SK-N-SH (cell line): Measurements from ENCODE around the gene KNSTRN.

Experiments used
- CHD2 ChIP-seq: fragments of 150-350 bp; IDR thresholded peaks from 2 replicates; pipeline ENCODE4 v1.6.1; 2018; ENCODE audit warnings: low read length; ENCODE audit not compliant: partially characterized antibody
- EP300 ChIP-seq, 2 experiments: IDR thresholded peaks; 2 replicates each; pipeline versions ENCODE4 v1.4.0 to v1.6.1; 2012; ENCODE audit warnings: borderline replicate concordance in 1 of 2, low read depth in 1 of 2, low read length in 1 of 2
- RCOR1 ChIP-seq: fragments of 150-350 bp; IDR thresholded peaks from 2 replicates; pipeline ENCODE4 v1.6.1; 2017; ENCODE audit warnings: antibody characterized with exemption, low read length
- RFX5 ChIP-seq: IDR thresholded peaks from 2 replicates; pipeline ENCODE4 v1.6.1; 2012; ENCODE audit warnings: mild to moderate bottlenecking, improper control_type of control experiment, low read length
- SIN3A ChIP-seq: IDR thresholded peaks from 2 replicates; pipeline ENCODE4 v1.6.1; 2012; ENCODE audit warnings: low read depth, mild to moderate bottlenecking, low read length, moderate library complexity, borderline replicate concordance
- SMC3 ChIP-seq: IDR thresholded peaks from 2 replicates; pipeline ENCODE4 v1.6.1; 2012; ENCODE audit warnings: low read depth, low read length, improper control_type of control experiment
- TAF1 ChIP-seq: IDR thresholded peaks from 2 replicates; pipeline ENCODE4 v1.6.1; 2012; ENCODE audit warnings: low read depth, mild to moderate bottlenecking, low read length, moderate library complexity, borderline replicate concordance
- TEAD4 ChIP-seq: IDR thresholded peaks from 2 replicates; pipeline ENCODE4 v1.4.0; 2012; ENCODE audit warnings: mild to moderate bottlenecking, borderline replicate concordance; ENCODE audit not compliant: insufficient read depth
- TF ChIP-seq, protein P1 (sequence below): fragments of 200-600 bp; sonication (generic); IDR thresholded peaks from 2 replicates; pipeline ENCODE4 v1.6.1; 2017; ENCODE audit warnings: antibody characterized with exemption, mild to moderate bottlenecking, moderate library complexity
- TF ChIP-seq, protein P2 (sequence below): IDR thresholded peaks from 2 replicates; pipeline ENCODE4 v1.4.0; 2012; ENCODE audit warnings: low read depth, borderline replicate concordance

DNA sequence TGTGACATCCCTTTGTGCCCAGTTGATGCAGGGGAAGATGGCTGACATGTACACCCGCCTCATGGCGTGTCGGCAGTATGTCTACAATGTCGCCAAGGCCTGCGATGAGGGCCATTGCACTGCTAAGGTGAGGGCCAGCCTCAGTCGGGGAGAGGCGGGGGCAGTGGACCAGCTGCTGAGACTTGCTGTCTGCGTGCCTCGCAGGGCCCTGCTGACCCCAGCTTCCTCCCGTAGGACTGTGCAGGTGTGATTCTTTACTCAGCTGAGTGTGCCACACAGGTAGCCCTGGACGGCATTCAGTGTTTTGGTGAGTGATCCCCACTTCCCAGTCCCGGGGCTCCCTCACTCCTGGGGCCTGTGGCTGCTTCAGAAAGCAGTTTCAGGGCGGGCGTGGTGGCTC, 33.5 kb downstream of the KNSTRN start:
- TF ChIP-seq TEAD4 (no peak), RFX5 (no peak), SMC3 (no peak), CHD2 (no peak), RCOR1 (no peak), SIN3A (no peak), TAF1 (no peak), EP300 (IDR thresholded peaks at IDR 0.05; ENCODE audit: borderline replicate concordance in 1 of 2, low read depth in 1 of 2, low read length in 1 of 2) (no peak)
- TF ChIP-seq, protein P1, sequence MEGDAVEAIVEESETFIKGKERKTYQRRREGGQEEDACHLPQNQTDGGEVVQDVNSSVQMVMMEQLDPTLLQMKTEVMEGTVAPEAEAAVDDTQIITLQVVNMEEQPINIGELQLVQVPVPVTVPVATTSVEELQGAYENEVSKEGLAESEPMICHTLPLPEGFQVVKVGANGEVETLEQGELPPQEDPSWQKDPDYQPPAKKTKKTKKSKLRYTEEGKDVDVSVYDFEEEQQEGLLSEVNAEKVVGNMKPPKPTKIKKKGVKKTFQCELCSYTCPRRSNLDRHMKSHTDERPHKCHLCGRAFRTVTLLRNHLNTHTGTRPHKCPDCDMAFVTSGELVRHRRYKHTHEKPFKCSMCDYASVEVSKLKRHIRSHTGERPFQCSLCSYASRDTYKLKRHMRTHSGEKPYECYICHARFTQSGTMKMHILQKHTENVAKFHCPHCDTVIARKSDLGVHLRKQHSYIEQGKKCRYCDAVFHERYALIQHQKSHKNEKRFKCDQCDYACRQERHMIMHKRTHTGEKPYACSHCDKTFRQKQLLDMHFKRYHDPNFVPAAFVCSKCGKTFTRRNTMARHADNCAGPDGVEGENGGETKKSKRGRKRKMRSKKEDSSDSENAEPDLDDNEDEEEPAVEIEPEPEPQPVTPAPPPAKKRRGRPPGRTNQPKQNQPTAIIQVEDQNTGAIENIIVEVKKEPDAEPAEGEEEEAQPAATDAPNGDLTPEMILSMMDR = no peak
- TF ChIP-seq, protein P2, sequence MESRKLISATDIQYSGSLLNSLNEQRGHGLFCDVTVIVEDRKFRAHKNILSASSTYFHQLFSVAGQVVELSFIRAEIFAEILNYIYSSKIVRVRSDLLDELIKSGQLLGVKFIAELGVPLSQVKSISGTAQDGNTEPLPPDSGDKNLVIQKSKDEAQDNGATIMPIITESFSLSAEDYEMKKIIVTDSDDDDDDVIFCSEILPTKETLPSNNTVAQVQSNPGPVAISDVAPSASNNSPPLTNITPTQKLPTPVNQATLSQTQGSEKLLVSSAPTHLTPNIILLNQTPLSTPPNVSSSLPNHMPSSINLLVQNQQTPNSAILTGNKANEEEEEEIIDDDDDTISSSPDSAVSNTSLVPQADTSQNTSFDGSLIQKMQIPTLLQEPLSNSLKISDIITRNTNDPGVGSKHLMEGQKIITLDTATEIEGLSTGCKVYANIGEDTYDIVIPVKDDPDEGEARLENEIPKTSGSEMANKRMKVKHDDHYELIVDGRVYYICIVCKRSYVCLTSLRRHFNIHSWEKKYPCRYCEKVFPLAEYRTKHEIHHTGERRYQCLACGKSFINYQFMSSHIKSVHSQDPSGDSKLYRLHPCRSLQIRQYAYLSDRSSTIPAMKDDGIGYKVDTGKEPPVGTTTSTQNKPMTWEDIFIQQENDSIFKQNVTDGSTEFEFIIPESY = no peak
